Transverse colon (tissue), 4 donors: ENCODE measurements around the gene CERT1.

Source experiments
- CTCF ChIP-seq, 5 experiments: fragments of 200-600 bp in 3 of 5; fragments of 450-650 bp in 2 of 5; sonication (generic) in 3 of 5; IDR thresholded peaks; 1 replicate in 2 of 5; 2 replicates in 3 of 5; pipeline ENCODE4 v1.5.1; 2016 to 2017; ENCODE audit warnings: antibody characterized with exemption in 5 of 5, inconsistent platforms in 3 of 5, mild to moderate bottlenecking in 2 of 5, moderate library complexity in 1 of 5
- POLR2A ChIP-seq: fragments of 450-650 bp; IDR thresholded peaks from one replicate; pipeline ENCODE4 v1.6.1; 2016; ENCODE audit warnings: antibody characterized with exemption, mild to moderate bottlenecking, moderate library complexity
- POLR2AphosphoS5 ChIP-seq, 3 donors: sonication (generic); formaldehyde crosslinking; IDR thresholded peaks; one replicate each; pipeline ENCODE4 v1.6.1; 2016; ENCODE audit warnings: antibody characterized with exemption in 3 of 3

GRCh38 chr5:75469017-75469416 is 42.4 kb downstream of the CERT1 start:
- TF ChIP-seq CTCF (IDR thresholded peaks at IDR 0.05), result no peak
- no peak for TF ChIP-seq POLR2AphosphoS5 (IDR thresholded peaks at IDR 0.05)
- TF ChIP-seq POLR2A, result no peak
